ENCODE results near the gene CHFR.
"Not testable (repeated sequence)": the region's sequence is repeated elsewhere in the genome, so short reads cannot be mapped to it uniquely, and the experiment has no call there.

GRCh38 chr12:132791940-132792339, 95.5 kb downstream of the CHFR start:
- not testable (repeated sequence) for TF ChIP-seq POLR2A (IDR thresholded peaks at IDR 0.05); CTCF (IDR thresholded peaks at IDR 0.05); POLR2AphosphoS5 (IDR thresholded peaks at IDR 0.05; ENCODE audit: insufficient read depth in 1 of 2, low read depth in 1 of 2)

All from vagina (tissue), 2 donors.